HepG2 (cell line): ENCODE measurements around the gene DDR2.

ENCODE experiments used
- CSRNP1 ChIP-seq: sonication (generic); formaldehyde crosslinking; IDR thresholded peaks from 2 replicates; pipeline ENCODE4 v1.8.1; 2023; ENCODE audit warnings: mild to moderate bottlenecking, missing genetic modification reagents
- EZH2 ChIP-seq: conservative IDR thresholded peaks from 2 replicates; pipeline ENCODE4 v1.6.1; 2012; ENCODE audit warnings: mild to moderate bottlenecking, low read depth, low read length, moderate library complexity
- POLR2A ChIP-seq, 2 experiments: IDR thresholded peaks; 2 replicates each; pipeline ENCODE4 v1.6.1; 2011; ENCODE audit warnings: low read depth in 2 of 2, low read length in 2 of 2, mild to moderate bottlenecking in 1 of 2, moderate library complexity in 1 of 2; ENCODE audit not compliant: insufficient read depth in 1 of 2

DNA sequence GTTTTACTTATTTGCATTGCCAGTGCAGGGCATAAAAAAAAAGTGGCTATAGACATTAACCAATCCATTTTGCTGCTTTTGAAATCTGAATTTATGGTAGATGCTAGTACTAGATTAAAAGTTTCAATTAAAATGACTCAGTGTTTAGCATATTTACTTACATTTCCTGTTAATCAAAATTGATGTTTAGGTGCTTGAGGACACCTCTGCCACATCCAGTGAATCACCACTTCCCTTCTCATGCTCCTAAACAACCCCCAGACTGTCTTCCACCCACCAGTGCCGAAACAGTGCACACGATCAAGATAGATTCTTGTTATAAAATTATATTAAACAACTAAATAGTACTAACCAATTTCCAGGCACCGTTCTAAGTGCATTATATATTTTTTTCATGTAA is 191.0 kb downstream of the DDR2 start:
- TF ChIP-seq POLR2A (IDR thresholded peaks at IDR 0.05; ENCODE audit: insufficient read depth in 1 of 2, low read depth in 2 of 2, low read length in 2 of 2) (no peak), EZH2 (no peak), CSRNP1 (CRISPR knock-in tag) (no peak)
